ENCODE results near the gene GNAQ. TPM values are rescaled to one million over a fixed set of nuclear protein-coding genes. Genes with fewer than 3 reads are reported as not detected.

Gene GNAQ
- total RNA-seq, 2 experiments from 2014 or later: 17.8 to 18.1 TPM

DNA sequence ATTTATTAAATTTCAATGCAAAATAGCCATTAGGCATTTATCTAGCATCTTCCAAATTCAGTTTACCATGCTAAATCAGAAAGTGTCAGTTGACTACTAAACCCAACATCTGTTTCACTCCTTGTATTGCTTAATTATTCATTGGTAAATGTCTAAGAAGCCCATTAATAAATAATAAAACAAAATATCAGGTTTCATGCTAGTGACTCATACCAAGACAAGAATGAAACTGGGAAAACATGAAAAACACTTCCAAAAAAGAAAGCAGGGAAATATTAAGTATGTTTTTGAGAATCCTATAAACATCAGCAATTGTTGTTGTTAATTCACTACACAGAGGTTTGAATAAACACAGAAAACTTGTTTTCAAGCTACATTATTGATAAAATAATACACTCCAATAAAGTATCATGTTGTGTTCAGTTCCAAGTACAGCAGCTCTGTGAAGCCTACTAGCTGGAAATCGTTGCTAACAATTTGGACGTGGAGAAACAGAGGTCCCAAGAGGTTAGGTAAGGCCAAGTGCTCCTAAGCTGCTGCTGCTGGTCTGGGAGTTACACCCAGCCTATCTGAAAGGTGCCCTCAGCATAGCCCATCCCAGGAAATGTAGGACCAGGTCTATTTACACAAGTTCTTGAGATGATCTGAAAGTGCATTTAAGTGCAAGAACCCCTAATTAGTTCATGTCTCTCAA lies 78.8 kb downstream of the GNAQ start:
- ChIA-PET POLR2A (no interaction called here), CTCF (interaction anchor here (2.3 kb wide), 1 partner anchor 83 kb away, joined by 8 read pairs; no protein-coding TSS in a partner anchor)
- intact Hi-C loops (cut with micrococcal nuclease): no loop called here
- TF ChIP-seq, protein P1, sequence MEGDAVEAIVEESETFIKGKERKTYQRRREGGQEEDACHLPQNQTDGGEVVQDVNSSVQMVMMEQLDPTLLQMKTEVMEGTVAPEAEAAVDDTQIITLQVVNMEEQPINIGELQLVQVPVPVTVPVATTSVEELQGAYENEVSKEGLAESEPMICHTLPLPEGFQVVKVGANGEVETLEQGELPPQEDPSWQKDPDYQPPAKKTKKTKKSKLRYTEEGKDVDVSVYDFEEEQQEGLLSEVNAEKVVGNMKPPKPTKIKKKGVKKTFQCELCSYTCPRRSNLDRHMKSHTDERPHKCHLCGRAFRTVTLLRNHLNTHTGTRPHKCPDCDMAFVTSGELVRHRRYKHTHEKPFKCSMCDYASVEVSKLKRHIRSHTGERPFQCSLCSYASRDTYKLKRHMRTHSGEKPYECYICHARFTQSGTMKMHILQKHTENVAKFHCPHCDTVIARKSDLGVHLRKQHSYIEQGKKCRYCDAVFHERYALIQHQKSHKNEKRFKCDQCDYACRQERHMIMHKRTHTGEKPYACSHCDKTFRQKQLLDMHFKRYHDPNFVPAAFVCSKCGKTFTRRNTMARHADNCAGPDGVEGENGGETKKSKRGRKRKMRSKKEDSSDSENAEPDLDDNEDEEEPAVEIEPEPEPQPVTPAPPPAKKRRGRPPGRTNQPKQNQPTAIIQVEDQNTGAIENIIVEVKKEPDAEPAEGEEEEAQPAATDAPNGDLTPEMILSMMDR (IDR thresholded peaks at IDR 0.05): no peak
- no peak overlapping the region for H3K4me3 Mint-ChIP-seq
- no peak for DNase-seq
- ATAC-seq: no peak
- H3K4me1 Mint-ChIP-seq (ENCODE audit: low read depth): peaks cover 32% of the 10 kb centered on the region
- no peaks in the 10 kb centered on the region for H3K36me3 Mint-ChIP-seq (ENCODE audit: low read depth)
- no peaks in the 10 kb centered on the region for H3K27me3 Mint-ChIP-seq
- no peak overlapping the region for H3K27ac Mint-ChIP-seq
- H3K9me3 Mint-ChIP-seq: no peaks in the 10 kb centered on the region

DNA sequence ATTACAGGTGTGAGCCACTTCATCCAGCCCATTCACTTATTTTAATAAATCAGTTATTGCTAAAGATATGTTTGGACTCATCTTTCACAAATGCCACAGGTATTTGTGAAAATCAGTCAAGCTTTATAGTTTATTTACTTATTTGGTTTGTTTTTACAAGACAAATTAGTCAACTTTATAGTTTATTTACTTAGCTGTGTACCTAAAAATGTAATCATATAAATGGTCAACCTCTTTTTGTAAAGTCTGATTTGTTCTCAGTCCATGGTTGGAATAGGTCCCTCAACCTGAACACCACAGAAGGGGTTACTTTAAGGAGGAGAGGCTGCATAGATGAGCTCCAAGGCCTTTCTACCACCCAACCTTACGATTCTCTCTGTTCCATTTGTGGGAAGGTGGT lies 80.2 kb downstream of the GNAQ start:
- POLR2A ChIA-PET: no interaction called here
- no peak for DNase-seq
- Mint-ChIP-seq H3K36me3 (ENCODE audit: low read depth) (no peaks in the 10 kb centered on the region), H3K4me3 (no peak overlapping the region), H3K4me1 (ENCODE audit: low read depth) (peaks cover 25% of the 10 kb centered on the region), H3K27ac (no peak overlapping the region), H3K27me3 (no peaks in the 10 kb centered on the region), H3K9me3 (no peaks in the 10 kb centered on the region)
- TF ChIP-seq, protein P1 (IDR thresholded peaks at IDR 0.05): no peak
- CTCF ChIA-PET: interaction anchor here (2.3 kb wide), 1 partner anchor 84 kb away, joined by 8 read pairs; no protein-coding TSS in a partner anchor
- ATAC-seq: no peak
- intact Hi-C loops (cut with micrococcal nuclease): no loop called here

DNA sequence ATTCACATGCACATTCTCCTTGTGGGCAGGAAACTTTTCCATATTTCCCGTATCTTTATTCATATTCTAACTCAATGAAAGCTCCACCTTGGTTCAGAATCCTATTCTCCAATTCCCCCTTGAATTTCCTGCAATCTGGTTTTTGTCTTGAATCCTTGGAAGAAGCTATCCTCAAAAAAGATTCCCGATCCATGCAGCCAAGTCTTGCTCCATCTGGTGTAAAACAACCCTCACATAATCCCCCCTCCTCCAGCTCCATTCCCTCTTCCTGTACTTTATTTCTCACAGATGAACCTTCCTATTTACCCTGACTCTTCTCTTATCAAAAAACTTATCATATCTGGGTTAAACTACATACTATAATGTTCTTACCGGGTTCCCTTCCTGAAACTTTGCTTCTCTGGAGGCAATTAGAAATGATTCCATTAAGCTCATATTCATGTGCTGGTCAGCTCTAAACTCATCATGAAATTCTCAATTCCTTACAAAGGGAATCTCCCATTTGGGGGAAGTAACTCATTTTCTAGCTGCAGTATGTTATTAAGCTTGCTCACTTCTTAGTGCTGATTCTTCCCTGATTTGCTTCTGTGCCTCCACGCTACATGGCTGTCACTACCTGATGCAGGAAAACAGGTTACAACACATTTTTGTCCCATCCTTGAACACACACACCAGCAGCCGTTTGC lies 81.7 kb downstream of the GNAQ start:
- H3K27me3 Mint-ChIP-seq: no peaks in the 10 kb centered on the region
- TF ChIP-seq, protein P1 (IDR thresholded peaks at IDR 0.05): no peak
- no peak overlapping the region for H3K27ac Mint-ChIP-seq
- H3K4me3 Mint-ChIP-seq: no peak overlapping the region
- DNase-seq (no peak), ATAC-seq (no peak)
- CTCF ChIA-PET: interaction anchor here (1.4 to 1.5 kb wide), 2 partner anchors 85 to 172 kb away, joined by 3 read pairs; no protein-coding TSS in a partner anchor
- H3K9me3 Mint-ChIP-seq: no peaks in the 10 kb centered on the region
- peaks cover 35% of the 10 kb centered on the region for H3K4me1 Mint-ChIP-seq (ENCODE audit: low read depth)
- intact Hi-C loops (cut with micrococcal nuclease): no loop called here
- H3K36me3 Mint-ChIP-seq (ENCODE audit: low read depth): no peaks in the 10 kb centered on the region
- POLR2A ChIA-PET: no interaction called here

DNA sequence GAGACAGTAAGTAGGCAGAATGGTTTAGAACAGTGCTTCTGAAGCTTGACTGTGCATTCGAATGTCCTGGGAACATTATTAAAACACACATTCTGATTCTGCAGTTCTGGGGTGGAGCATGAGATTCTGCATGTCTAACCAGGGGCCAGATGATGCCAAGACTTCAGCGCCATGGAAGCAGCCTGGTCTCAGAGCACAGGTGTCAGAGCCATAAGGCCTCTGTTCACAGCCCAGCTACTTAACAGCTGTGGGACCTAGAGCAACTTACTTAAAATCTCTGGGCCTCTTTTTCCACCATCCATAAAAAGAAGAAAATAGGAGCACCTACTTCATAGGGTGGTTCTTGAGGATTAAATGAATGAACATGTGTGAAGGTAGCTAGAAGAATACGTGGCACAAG lies 84.0 kb downstream of the GNAQ start:
- ChIA-PET CTCF (interaction anchor here (1.1 kb wide), 1 partner anchor 88 kb away, joined by 4 read pairs; no protein-coding TSS in a partner anchor), POLR2A (interaction anchor here (0.5 kb wide), 1 partner anchor 16 kb away, joined by 3 read pairs; no protein-coding TSS in a partner anchor)
- Mint-ChIP-seq H3K4me1 (ENCODE audit: low read depth) (peaks cover 33% of the 10 kb centered on the region), H3K27me3 (no peaks in the 10 kb centered on the region), H3K4me3 (no peak overlapping the region), H3K36me3 (ENCODE audit: low read depth) (no peaks in the 10 kb centered on the region), H3K27ac (no peak overlapping the region), H3K9me3 (no peaks in the 10 kb centered on the region)
- intact Hi-C loops (cut with micrococcal nuclease): no loop called here
- DNase-seq (no peak), ATAC-seq (no peak)
- TF ChIP-seq, protein P1 (IDR thresholded peaks at IDR 0.05): no peak

Measured in activated CD8-positive, alpha-beta T cell treated with anti-CD3 and anti-CD28 coated beads for 36 hours (primary cell).